Lung microvascular endothelial cell (primary cell): ENCODE data around the gene FITM1. TPM values are rescaled to one million over a fixed set of nuclear protein-coding genes. Genes with fewer than 3 reads are reported as not detected.

Experiments used
- DNase-seq, 2 donors: peaks; one replicate each; pipeline versions ENCODE4 v3.0.0 to v3.0.0-alpha.2; 2010; ENCODE audit warnings: low read depth in 2 of 2
- total RNA-seq: library from RNA; depleted of rRNA; stranded (reverse); fragments of >200 nt; gene quantifications from 2 replicates; pipeline ENCODE4 v1.2.1, GENCODE V29; 2014

Gene FITM1
- total RNA-seq, 1 donor from 2014 or later = 0.20 TPM

DNA sequence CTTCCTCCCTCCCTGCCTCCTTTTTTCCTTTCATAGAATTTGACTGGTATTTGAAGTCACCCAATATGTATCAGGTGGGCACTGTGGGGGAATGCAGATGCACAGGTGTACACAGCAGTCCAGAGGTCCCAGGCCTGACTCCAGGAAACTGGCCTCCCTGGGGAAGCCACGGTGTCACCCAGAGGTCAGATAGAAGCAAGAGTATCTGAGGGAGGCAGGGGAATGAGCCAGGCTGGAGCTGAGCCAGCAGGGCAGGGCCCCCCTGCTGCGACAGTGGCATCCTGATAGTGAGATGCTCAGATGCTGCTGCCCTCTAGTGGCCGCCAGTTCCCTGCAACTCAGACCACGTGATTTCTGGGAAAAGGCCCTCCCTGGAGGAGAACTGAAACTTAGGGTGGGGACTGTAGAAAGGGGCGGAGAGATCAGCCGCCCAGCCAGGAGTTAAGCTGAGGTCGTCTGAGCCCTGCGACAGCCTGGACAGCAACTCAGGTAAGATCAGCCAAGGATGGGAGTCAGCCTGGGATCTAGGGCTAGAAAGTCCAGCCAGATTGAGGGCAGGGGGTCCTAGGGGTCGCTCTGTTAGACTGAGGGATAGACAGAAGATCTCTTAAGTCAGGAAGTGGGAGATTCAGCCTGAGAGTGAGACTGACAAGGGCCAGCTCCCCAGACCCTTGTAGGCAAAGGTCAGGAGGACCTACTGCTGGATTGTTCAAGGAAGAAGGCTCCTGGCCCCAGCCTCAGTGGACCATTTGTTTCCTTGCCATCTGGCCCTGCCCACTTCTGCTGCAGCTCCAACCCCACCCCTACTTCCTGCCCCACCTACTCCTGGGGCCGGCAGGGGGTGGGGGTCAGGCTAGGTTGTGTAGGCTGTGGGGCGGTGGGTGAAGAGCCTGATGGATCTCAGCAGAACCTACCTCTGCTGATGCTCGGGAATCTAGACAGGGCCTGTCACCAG, 30.7 kb downstream of the FITM1 start, which contains the start of gene IRF9:
Gene IRF9, plus strand, starts transcription at position 416 of the 955 bp plus-strand sequence. CDS start 880 bp downstream, outside the sequence.
- peak; percentile 94 to 95 for DNase-seq

DNA sequence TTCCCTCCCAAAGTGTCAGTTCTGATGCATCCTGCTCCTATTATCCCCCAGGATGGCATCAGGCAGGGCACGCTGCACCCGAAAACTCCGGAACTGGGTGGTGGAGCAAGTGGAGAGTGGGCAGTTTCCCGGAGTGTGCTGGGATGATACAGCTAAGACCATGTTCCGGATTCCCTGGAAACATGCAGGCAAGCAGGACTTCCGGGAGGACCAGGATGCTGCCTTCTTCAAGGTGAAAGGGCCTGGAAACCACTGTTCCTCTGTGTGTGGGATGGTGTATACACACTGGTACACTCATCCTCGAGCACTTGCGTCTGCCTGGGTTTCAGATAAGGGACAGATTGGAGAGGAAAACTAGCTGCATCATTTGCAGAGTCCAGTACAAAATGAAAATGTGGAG, 31.6 kb downstream of the FITM1 start:
- peak in 1 of 2 donors; percentile 56 for DNase-seq

DNA sequence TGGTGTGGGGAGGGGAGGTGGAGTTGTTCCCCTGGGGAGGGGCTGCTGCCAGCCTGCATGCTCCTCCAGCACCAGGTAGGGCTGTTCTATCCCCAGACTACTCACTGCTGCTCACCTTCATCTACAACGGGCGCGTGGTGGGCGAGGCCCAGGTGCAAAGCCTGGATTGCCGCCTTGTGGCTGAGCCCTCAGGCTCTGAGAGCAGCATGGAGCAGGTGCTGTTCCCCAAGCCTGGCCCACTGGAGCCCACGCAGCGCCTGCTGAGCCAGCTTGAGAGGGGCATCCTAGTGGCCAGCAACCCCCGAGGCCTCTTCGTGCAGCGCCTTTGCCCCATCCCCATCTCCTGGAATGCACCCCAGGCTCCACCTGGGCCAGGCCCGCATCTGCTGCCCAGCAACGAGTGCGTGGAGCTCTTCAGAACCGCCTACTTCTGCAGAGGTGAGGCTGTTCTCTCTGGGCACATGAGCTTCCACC, 34.1 kb downstream of the FITM1 start:
- DNase-seq = no peak

DNA sequence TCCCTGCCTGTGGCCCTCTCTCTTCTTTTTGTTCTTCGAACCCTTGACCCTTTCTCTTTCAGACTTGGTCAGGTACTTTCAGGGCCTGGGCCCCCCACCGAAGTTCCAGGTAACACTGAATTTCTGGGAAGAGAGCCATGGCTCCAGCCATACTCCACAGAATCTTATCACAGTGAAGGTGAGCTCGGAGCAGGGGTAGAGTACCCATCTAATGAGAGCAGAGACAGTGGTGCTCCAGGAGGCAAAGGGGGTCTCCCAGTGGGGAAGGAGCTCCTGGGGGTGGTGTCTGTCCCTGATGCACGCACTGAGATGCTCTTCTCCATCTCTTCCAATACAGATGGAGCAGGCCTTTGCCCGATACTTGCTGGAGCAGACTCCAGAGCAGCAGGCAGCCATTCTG, 35.3 kb downstream of the FITM1 start:
- DNase-seq = no peak

DNA sequence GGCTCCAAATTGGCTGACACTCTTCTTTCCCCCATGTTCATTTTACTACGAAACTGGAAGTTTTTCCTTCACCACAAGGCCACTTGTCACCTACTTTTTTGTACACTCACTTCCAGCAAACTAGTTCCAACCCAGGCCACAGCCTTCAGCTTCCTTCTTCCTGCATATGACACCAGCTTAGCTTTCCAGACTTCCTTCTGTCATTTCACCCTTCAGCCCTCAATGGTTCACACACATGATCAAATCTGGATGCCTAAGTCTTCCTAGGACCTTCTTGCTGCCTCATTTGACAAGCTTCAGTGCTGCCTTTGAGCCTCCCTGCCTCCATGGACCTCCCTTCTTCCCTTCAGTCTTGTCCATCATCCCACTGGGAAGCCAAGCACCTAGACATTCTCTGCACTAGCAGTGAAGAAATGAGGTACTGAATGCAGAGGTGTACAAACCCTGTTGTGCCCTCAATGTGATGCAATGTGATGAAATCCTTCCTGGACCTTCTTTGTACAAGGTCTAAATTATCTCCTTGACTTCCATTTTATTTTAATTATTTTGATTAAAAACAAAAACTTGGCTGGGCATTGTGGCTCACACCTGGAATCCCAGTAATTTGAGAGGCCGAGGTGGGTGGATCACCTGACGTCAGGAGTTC, 37.1 kb downstream of the FITM1 start:
- no peak for DNase-seq

DNA sequence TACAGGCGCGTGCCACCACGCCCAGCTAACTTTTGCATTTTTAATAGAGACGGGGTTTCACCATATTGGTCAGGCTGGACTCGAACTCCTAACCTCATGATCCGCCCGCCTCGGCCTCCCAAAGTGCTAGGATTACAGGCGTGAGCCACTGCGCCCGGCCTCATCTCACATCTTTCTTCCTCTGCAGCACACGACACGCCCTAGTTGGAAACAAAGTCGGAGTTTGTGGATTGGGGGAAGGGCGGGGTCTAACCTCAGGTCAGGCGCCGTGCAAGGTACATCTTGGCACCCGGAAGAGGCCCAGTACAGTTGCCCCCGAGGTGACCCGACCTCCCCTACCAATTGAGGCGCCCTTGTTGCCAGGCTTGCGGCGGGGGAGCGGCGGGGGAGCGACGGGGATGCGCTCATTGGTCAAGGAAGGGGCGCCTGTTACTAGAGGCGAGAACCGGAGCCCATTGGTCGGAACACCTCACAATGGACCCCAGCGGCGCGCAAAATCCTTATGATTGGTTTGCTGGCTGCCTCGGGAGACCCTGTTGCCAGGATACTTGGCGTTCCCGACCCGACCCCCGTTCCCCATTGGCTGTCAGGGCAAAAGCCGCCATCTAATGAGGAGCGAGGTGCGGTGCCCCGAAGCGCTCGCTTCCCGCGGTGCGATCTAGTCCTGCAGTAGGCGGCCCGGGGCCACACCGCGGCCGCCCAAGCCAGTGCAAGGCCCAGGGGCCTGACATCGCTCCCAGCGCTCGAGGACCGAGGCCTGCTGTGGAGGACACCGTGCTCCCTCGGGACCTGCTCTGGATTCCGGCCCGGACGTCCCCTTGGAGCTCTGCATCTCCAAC, 41.2 kb downstream of the FITM1 start, which contains the start of gene REC8:
Gene REC8, plus strand, starts transcription at position 659 of the 839 bp plus-strand sequence. CDS start 473 bp downstream, outside the sequence.
- DNase-seq = peak; percentile 79 to 83

DNA sequence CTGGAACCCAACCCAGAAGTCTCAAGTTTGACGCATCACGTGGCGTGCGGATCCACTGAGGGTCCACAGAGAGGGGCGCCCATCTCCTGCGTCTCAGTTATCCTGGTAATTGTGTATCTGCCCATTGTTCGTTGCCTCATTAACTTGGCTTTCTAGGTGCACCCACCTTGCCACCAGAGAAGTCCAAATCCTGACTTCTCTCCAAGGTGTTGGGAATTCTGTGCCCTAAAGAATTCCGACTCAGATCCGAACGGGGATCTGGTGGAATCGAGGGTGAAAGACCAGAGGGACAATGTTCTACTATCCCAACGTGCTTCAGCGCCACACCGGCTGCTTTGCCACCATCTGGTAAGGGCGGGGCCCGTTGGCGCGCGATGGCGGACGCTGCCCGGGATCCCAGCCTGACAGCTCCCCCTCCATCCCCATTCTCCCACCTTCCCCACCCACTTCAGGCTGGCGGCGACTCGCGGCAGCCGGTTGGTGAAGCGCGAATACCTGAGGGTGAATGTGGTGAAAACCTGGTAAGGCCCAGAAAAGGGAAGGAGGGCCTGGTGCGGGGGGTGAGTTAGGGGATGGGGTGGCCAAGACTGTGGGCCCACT, 41.9 kb downstream of the FITM1 start:
- DNase-seq = no peak

DNA sequence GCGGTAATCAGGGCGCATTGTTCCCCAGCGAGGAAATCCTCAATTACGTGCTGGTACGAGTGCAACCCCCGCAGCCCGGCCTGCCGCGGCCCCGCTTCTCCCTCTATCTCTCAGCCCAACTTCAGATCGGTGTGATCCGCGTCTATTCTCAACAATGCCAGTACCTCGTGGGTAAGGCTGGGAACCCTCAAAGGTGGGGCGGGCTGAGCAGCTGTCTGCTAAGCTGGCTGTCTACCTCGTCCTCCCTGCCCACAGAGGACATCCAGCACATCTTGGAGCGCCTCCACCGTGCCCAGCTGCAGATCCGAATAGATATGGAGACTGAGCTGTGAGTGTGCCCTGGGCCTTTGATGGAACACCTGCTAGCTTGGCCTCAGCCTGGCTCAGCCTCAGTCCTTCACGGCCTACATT, 42.4 kb downstream of the FITM1 start:
- DNase-seq = no peak

DNA sequence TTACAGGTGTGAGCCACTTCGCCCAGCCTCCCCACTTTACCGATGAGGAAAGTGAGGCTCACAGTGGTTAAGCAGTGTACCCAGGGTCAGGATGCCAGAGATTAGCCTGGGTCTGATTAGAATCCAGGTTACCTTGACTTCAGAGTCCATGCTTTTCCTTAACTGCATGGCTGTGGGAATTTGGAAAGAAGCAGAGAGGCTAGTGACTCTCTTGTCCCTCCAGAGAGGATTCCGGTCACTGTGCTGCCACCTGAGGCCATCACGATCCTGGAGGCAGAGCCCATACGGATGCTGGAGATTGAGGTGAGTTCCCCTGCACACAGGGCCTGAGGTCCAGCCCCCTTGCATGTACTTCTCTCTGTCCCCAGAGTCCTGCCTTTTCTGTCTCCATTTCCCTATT, 46.1 kb downstream of the FITM1 start:
- DNase-seq = no peak

DNA sequence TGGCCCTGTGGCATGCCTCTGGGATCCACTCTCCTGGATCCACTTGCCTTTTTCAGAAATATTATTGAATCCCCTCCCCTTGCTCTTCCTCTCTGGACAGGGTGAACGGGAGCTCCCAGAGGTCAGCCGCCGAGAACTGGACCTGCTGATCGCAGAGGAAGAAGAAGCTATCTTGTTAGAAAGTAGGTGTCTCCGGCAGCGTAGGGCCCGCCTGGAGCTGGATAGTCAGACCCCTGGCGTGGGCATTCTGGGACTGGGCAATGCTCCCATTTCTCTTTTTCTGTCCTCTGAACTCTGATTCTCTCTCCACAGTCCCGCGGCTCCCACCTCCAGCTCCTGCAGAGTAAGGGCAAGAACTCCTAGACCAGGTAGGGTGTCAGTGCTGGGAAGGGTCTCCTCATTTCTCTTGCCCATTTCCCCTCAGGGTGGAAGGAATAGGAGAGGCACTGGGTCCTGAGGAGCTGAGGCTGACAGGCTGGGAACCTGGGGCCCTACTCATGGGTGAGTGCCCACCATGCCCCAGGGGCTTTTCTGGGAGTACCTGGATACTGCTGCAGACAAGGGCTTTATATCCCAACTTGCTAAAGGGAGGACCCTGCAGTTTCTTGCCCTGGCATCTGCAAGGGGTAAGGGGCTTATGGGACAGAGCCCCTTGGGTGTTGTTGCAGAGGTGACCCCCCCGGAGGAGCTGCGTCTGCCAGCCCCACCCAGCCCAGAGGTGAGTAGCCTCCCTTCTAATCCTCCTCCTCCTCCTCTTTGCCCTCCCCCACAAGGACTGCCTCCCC, 46.8 kb downstream of the FITM1 start:
- no peak for DNase-seq

DNA sequence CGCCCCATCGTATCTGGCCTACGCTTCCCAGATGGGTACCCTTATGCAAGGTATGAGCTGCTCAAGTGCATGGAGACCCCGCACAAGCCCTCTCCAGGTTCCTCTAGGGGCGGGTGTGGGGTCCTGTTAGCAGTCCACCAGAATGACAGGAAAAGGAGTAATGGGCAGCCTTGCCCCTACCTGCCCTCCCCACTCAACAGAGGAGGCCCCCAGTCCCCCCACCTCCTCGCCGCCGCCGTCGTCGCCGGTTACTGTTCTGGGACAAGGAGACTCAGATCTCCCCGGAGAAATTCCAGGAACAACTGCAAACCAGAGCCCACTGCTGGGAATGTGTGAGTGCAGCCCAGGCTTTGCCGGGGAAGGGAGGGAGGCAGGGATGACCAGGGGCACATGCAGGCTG, 47.4 kb downstream of the FITM1 start:
- no peak for DNase-seq

DNA sequence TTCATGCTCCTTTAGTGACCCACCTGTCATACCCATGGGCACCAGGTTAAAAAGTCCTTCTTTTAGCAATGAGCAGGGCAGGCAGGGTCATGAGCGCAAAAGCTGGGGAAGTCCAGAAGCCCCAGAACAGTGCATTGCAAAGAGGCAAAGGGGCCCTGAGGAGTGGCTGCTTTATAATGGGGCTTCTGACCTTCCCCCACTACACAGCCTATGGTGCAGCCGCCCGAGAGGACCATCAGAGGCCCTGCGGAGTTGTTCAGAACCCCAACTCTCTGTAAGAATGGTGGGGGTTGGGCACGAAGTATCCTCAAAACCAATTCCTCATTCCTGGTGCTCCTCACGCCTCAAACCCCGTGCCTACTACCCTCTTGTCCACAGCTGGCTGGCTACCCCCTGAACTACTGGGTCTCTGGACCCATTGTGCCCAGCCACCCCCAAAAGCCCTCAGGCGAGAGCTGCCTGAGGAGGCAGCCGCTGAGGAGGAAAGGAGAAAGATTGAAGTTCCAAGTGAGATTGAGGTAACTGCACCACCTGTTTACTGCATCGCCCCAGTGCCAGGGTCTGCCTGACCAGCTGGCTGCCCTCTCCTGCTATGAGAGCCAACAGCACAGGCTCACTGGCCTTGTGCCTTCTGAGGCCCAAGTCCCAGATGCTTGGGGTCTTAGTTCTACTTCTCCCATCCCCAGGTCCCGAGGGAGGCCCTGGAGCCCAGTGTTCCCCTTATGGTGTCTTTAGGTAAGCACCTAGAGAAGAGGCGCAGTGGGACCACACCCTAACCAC, 48.1 kb downstream of the FITM1 start:
- no peak for DNase-seq

DNA sequence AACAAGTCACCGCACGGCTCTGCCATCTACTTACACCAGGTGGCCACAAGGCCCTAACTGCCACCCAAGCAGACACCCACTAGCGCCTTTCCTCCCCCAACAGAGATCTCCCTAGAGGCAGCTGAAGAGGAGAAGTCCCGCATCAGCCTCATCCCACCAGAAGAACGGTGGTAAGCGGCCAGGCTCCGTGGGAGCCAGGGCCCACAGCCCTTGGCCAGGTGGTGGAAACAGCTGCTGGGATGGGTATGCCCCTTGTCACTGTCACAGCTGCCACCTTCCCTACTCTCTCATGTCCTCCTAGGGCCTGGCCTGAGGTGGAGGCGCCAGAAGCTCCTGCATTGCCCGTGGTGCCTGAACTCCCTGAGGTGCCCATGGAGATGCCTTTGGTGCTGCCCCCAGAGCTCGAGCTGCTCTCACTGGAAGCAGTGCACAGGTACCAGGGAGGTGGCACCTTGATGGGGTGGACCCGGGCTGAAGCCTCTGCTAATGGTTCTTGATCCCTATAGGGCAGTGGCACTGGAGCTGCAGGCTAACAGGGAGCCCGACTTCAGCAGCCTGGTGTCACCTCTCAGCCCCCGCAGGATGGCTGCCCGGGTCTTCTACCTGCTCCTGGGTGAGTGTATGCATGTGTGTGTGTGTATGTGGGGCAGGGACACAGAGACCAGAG, 49.0 kb downstream of the FITM1 start:
- DNase-seq = no peak

DNA sequence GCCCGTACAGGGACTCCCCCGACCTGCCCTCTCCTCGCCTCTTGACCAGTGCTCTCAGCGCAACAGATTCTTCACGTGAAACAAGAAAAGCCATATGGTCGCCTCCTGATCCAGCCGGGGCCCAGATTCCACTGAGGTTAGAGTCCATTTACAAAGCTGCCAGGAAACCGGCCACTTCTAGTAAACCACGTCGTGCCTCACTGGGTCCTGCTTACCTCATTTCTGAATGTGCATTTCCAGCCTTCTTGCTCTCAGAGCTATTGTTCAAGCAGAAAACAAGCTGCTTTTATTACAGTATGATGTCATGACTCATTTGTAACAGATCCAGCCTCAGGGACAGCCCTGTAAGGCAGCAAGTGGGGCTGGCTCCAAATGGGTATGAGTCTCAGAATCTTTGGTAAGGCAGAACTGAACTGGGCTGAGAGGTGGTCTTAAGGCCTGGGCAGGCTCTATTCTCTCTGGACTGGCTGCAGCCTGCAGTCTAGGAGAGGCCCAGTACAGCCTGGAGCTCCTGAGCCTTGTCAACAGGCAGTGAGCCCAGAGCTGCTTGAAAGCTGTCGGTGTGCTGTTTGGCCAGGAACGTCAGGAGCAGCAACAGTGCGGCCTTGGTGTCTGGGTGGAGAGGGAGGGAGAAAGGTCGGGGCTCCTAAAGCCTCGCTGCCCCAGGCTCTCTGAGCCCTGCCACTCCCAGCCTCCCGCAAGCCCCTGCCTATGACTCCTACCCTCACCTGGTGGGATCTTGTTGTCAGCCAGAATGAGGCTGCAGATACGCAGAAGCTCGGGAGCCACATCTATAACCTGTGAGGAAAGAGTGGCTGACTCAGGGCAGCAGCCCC, 49.7 kb downstream of the FITM1 start:
- peak in 1 of 2 donors; percentile 70 for DNase-seq

DNA sequence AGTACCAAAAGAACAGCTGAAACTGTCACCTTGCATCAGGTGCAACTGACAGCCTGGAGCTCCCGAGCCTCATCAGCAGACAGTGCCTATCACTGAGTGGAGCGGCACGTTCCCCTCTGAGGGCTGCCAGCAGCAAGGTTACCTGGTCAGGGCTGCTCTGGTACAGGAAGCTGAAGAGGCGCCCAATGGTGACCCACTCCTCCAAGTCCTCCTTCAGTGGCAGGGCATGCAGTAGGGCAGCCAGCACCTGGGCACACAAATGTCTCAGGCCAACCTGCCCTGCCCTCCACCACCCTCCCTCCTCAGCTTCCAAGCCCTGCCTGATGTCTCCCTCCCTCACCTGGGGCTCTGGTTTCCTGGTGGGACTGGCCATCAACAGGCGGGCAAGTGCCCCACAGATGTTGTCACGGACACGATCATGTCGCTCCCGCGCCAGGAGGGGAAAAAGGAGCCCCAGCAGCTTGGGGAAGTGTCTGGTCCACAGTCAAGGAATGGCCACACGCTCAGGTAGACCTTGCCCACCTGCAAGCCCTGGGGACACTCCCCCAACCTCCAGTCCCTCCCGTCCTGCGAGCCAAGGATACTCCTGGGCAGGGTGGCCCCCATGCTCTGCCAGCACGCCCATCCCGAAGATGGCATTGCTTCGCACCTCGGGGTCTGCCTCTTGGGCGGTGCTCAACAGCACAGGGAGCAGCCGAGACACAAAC, 51.1 kb downstream of the FITM1 start:
- no peak for DNase-seq
